Left forelimb (tissue), 1 donor: ENCODE measurements around the gene RPAP2.
"Not testable (repeated sequence)": the region's sequence is repeated elsewhere in the genome, so short reads cannot be mapped to it uniquely, and the experiment has no call there.

Source experiments
- DNase-seq: peaks from one replicate; pipeline ENCODE4 v3.0.0-alpha.2; 2018; ENCODE audit warnings: low spot score

The RPAP2 gene

GRCh38 chr1:92323473-92324453 is 24.9 kb downstream of the RPAP2 start:
- DNase-seq, result no peak

GRCh38 chr1:92324784-92325183 is 25.9 kb downstream of the RPAP2 start:
- DNase-seq, result no peak

- DNase-seq, result no peak
Measured at GRCh38 chr1:92326681-92327080, 27.8 kb downstream of the RPAP2 start.

GRCh38 chr1:92327794-92328193 is 28.9 kb downstream of the RPAP2 start:
- no peak for DNase-seq

- DNase-seq, result no peak
Measured at GRCh38 chr1:92329347-92330129, 30.7 kb downstream of the RPAP2 start.

GRCh38 chr1:92333668-92334067 is 34.8 kb downstream of the RPAP2 start:
- no peak for DNase-seq

GRCh38 chr1:92340154-92340553 is 41.3 kb downstream of the RPAP2 start:
- no peak for DNase-seq

GRCh38 chr1:92342401-92342800 is 43.5 kb downstream of the RPAP2 start:
- DNase-seq, result no peak

- DNase-seq, result no peak
Measured at GRCh38 chr1:92343061-92343460, 44.2 kb downstream of the RPAP2 start.

GRCh38 chr1:92346866-92347640 is 48.2 kb downstream of the RPAP2 start:
- no peak for DNase-seq

GRCh38 chr1:92352856-92353255 is 54.0 kb downstream of the RPAP2 start:
- DNase-seq, result no peak

- DNase-seq, result no peak
Measured at GRCh38 chr1:92354259-92354658, 55.4 kb downstream of the RPAP2 start.

GRCh38 chr1:92356956-92357355 is 58.1 kb downstream of the RPAP2 start:
- no peak for DNase-seq

GRCh38 chr1:92359382-92359781 is 60.5 kb downstream of the RPAP2 start:
- DNase-seq, result not testable (repeated sequence)

- DNase-seq, result no peak
Measured at GRCh38 chr1:92359986-92360385, 61.1 kb downstream of the RPAP2 start.

- DNase-seq, result no peak
Measured at GRCh38 chr1:92362970-92363369, 64.1 kb downstream of the RPAP2 start.

GRCh38 chr1:92363401-92363800 is 64.5 kb downstream of the RPAP2 start:
- DNase-seq, result no peak

GRCh38 chr1:92365378-92366039 is 66.7 kb downstream of the RPAP2 start:
- no peak for DNase-seq

GRCh38 chr1:92366040-92366395 is 67.2 kb downstream of the RPAP2 start:
- DNase-seq, result no peak

GRCh38 chr1:92367496-92367895 is 68.6 kb downstream of the RPAP2 start:
- DNase-seq, result no peak

- no peak for DNase-seq
Measured at GRCh38 chr1:92372164-92372563, 73.3 kb downstream of the RPAP2 start.

GRCh38 chr1:92374223-92374622 is 75.4 kb downstream of the RPAP2 start:
- DNase-seq, result no peak
